CD14-positive monocyte (primary cell): Measurements from ENCODE around the gene ERBB4. TPM values are rescaled to one million over a fixed set of nuclear protein-coding genes. Genes with fewer than 3 reads are reported as not detected.
"Not testable (repeated sequence)": the region's sequence is repeated elsewhere in the genome, so short reads cannot be mapped to it uniquely, and the experiment has no call there.

Experiments used
- DNase-seq, 3 donors: peaks; one replicate each; pipeline ENCODE4 v3.0.0-alpha.2; 2011 to 2022
- H2AFZ ChIP-seq: 2 replicates; pipeline ENCODE4 v1.6.0; 2012; ENCODE audit warnings: mild to moderate bottlenecking, low read depth, low read length, inconsistent platforms; ENCODE audit not compliant: insufficient read depth, poor library complexity, severe bottlenecking
- H3K27ac ChIP-seq, 2 donors: 1 replicate in 1 of 2; 2 replicates in 1 of 2; pipeline ENCODE4 v1.5.1; 2012 to 2013; ENCODE audit warnings: low read length in 2 of 2, control low read depth in 1 of 2, inconsistent platforms in 1 of 2, low read depth in 1 of 2, mild to moderate bottlenecking in 1 of 2
- H3K27me3 ChIP-seq, 2 donors: one replicate each; pipeline versions ENCODE4 v1.6.0 to v1.6.1; 2011 to 2013; ENCODE audit warnings: low read length in 2 of 2; ENCODE audit not compliant: control insufficient read depth in 2 of 2, insufficient read depth in 2 of 2
- H3K36me3 ChIP-seq, 2 donors: replicated peaks in 1 of 2; 1 replicate in 1 of 2; 2 replicates in 1 of 2; pipeline versions ENCODE4 v1.5.1 to v1.6.1; 2012 to 2013; ENCODE audit warnings: low read length in 2 of 2, control low read depth in 1 of 2, inconsistent platforms in 1 of 2, mild to moderate bottlenecking in 1 of 2; ENCODE audit not compliant: insufficient read depth in 2 of 2, control insufficient read depth in 1 of 2
- H3K4me1 ChIP-seq, 2 donors: 1 replicate in 1 of 2; 2 replicates in 1 of 2; pipeline versions ENCODE4 v1.5.1 to v1.6.1; 2012 to 2013; ENCODE audit warnings: low read length in 2 of 2, control low read depth in 1 of 2, inconsistent platforms in 1 of 2, mild to moderate bottlenecking in 1 of 2, moderate library complexity in 1 of 2; ENCODE audit not compliant: insufficient read depth in 2 of 2, control insufficient read depth in 1 of 2
- H3K4me2 ChIP-seq: replicated peaks from 2 replicates; pipeline ENCODE3; 2012; ENCODE audit warnings: low read length, moderate library complexity, mild to moderate bottlenecking; ENCODE audit not compliant: poor library complexity, severe bottlenecking; ENCODE audit errors: extremely low read depth
- H3K4me3 ChIP-seq, 3 experiments: fragments of 200-600 bp in 1 of 3; sonication (generic) in 1 of 3; replicated peaks in 1 of 3; 1 replicate in 2 of 3; 2 replicates in 1 of 3; pipeline ENCODE4 v1.5.1; 2011 to 2013; ENCODE audit warnings: low read length in 3 of 3, mild to moderate bottlenecking in 3 of 3, control low read depth in 2 of 3, low read depth in 2 of 3, inconsistent platforms in 1 of 3, moderate library complexity in 1 of 3
- H3K79me2 ChIP-seq: 2 replicates; pipeline ENCODE4 v1.6.0; 2012; ENCODE audit warnings: mild to moderate bottlenecking, control low read depth, inconsistent platforms, low read length, moderate library complexity; ENCODE audit not compliant: insufficient read depth
- H3K9ac ChIP-seq: 2 replicates; pipeline ENCODE4 v1.6.0; 2017; ENCODE audit warnings: low read length, mild to moderate bottlenecking; ENCODE audit not compliant: insufficient read depth, poor library complexity, severe bottlenecking
- H3K9me3 ChIP-seq, 2 donors: replicated peaks in 1 of 2; 1 replicate in 1 of 2; 2 replicates in 1 of 2; pipeline versions ENCODE4 v1.5.1 to v1.6.1; 2012 to 2013; ENCODE audit warnings: low read length in 2 of 2, control low read depth in 1 of 2; ENCODE audit not compliant: control insufficient read depth in 1 of 2, insufficient read depth in 1 of 2
- H4K20me1 ChIP-seq: 2 replicates; pipeline ENCODE4 v1.6.0; 2012; ENCODE audit warnings: mild to moderate bottlenecking, low read length, control low read depth, moderate library complexity; ENCODE audit not compliant: insufficient read depth
- H3K27ac Mint-ChIP-seq, 7 donors: one replicate each; pipeline ENCODE4 v1.8.0; 2020; ENCODE audit warnings: mild to moderate bottlenecking in 7 of 7, mixed read lengths in 7 of 7, moderate library complexity in 6 of 7, inconsistent platforms in 2 of 7
- H3K27me3 Mint-ChIP-seq, 3 donors: one replicate each; pipeline ENCODE4 v1.8.0; 2021 to 2022; ENCODE audit warnings: low read depth in 3 of 3, mild to moderate bottlenecking in 3 of 3, mixed read lengths in 3 of 3, moderate library complexity in 3 of 3, inconsistent platforms in 1 of 3
- H3K36me3 Mint-ChIP-seq, 2 donors: one replicate each; pipeline ENCODE4 v1.8.0; 2020; ENCODE audit warnings: mixed read lengths in 2 of 2, inconsistent platforms in 1 of 2, mild to moderate bottlenecking in 1 of 2
- H3K4me1 Mint-ChIP-seq: one replicate; pipeline ENCODE4 v1.8.0; 2020; ENCODE audit warnings: mild to moderate bottlenecking, mixed read lengths
- H3K4me3 Mint-ChIP-seq, 2 donors: one replicate each; pipeline ENCODE4 v1.8.0; 2020; ENCODE audit warnings: mild to moderate bottlenecking in 2 of 2, mixed read lengths in 2 of 2, moderate library complexity in 1 of 2
- H3K9me3 Mint-ChIP-seq, 7 donors: one replicate each; pipeline ENCODE4 v1.8.0; 2020 to 2022; ENCODE audit warnings: mixed read lengths in 7 of 7, mild to moderate bottlenecking in 6 of 7, moderate library complexity in 6 of 7, inconsistent platforms in 2 of 7
- CTCF ChIP-seq: fragments of 200-600 bp; IDR thresholded peaks from one replicate; pipeline ENCODE4 v1.8.0; 2022; ENCODE audit warnings: antibody characterized with exemption, mild to moderate bottlenecking
- WGBS: methylation state at CpG from one replicate; pipeline ENCODE4 v1.1.5; 2013; ENCODE audit warnings: missing lambda C conversion rate; ENCODE audit not compliant: insufficient coverage; 5-methylcytosine and 5-hydroxymethylcytosine counted together
- intact Hi-C, 2 donors: fragments of 100-400 bp; cut with micrococcal nuclease; formaldehyde crosslinking; loops; one replicate each; pipeline versions ENCODE4 v1.15.0 to v1.15.1; 2023
- polyA plus RNA-seq, 3 donors: library from polyadenylated mRNA; depleted of rRNA in 1 of 3; unstranded in 2 of 3; stranded (reverse) in 1 of 3; fragments of 300-500 nt in 2 of 3; fragments of >200 nt in 1 of 3; fragmentation: Illumina TruSeq in 2 of 3; gene quantifications; 1 replicate in 2 of 3; 2 replicates in 1 of 3; pipeline ENCODE4 v1.2.3, GENCODE V29; 2012 to 2021

The ERBB4 gene
- polyA plus RNA-seq, 3 donors: not detected

- WGBS: 50% methylated on average over 1 of the region's 5 CpGs
- H3K4me2 ChIP-seq: no peak overlapping the region
- no peaks in the 10 kb centered on the region for H4K20me1 ChIP-seq
- no peak overlapping the region for H3K4me3 Mint-ChIP-seq
- H3K27me3 Mint-ChIP-seq: no peaks in the 10 kb centered on the region
- no peaks in the 10 kb centered on the region for H3K4me1 ChIP-seq
- no peaks in the 10 kb centered on the region for H3K9me3 ChIP-seq
- no peaks in the 10 kb centered on the region for H3K36me3 Mint-ChIP-seq
- no peak for TF ChIP-seq CTCF
- H3K4me1 Mint-ChIP-seq: no peaks in the 10 kb centered on the region
- H3K27me3 ChIP-seq: no peaks in the 10 kb centered on the region
- no peak overlapping the region for H3K27ac ChIP-seq
- H3K36me3 ChIP-seq: no peaks in the 10 kb centered on the region
- intact Hi-C loops: no loop called here
- H2AFZ ChIP-seq: no peak overlapping the region
- no peak overlapping the region for H3K27ac Mint-ChIP-seq
- H3K9ac ChIP-seq: no peak overlapping the region
- no peak for DNase-seq
- peaks cover 0 to 1% (median 0%) of the 10 kb centered on the region in 7 donors for H3K9me3 Mint-ChIP-seq
- H3K79me2 ChIP-seq: no peaks in the 10 kb centered on the region
- H3K4me3 ChIP-seq: no peak overlapping the region
Observed at GRCh38 chr2:211534632-211535031, 1004.0 kb downstream of the ERBB4 start.

- 91% methylated on average over 7 of the region's 18 CpGs for WGBS
- H3K4me1 Mint-ChIP-seq: not testable (repeated sequence)
Observed at GRCh38 chr2:211524248-211524647, 1014.4 kb downstream of the ERBB4 start.

More at GRCh38 chr2:211524248-211524647, 1014.4 kb downstream of the ERBB4 start:
- peaks cover 20 to 23% of the 10 kb centered on the region in 2 donors for H3K9me3 ChIP-seq
- H4K20me1 ChIP-seq, H3K4me2 ChIP-seq, DNase-seq, H3K4me1 ChIP-seq, H2AFZ ChIP-seq, H3K27me3 ChIP-seq, H3K4me3 ChIP-seq, H3K79me2 ChIP-seq, intact Hi-C loops, H3K27ac Mint-ChIP-seq, H3K27ac ChIP-seq, H3K27me3 Mint-ChIP-seq, H3K4me3 Mint-ChIP-seq, H3K36me3 ChIP-seq, H3K36me3 Mint-ChIP-seq, H3K9ac ChIP-seq: not testable (repeated sequence)
- peaks cover 6 to 17% (median 13%) of the 10 kb centered on the region in 7 donors for H3K9me3 Mint-ChIP-seq
